Stimulated activated naive CD8-positive, alpha-beta T cell treated with anti-CD3 and anti-CD28 coated beads, Interleukin-15, amount 100 ng/mL, for 72 hours (primary cell): ENCODE data around the gene CELSR1.

Experiments used
- ATAC-seq: fragments of 150-1000 bp; cut with Tn5 transposase; 2 replicates; pipeline ENCODE4 v1.10.0; 2021; ENCODE audit warnings: mild to moderate bottlenecking, moderate library complexity
- DNase-seq, 2 donors: peaks; one replicate each; pipeline ENCODE4 v3.0.0; 2021 to 2022
- H3K27ac Mint-ChIP-seq, 2 donors: one replicate each; pipeline ENCODE4 v1.8.0; 2022; ENCODE audit warnings: mild to moderate bottlenecking in 2 of 2, mixed read lengths in 2 of 2, moderate library complexity in 2 of 2
- H3K27me3 Mint-ChIP-seq: one replicate; pipeline ENCODE4 v1.8.0; 2022; ENCODE audit warnings: mixed read lengths
- H3K4me1 Mint-ChIP-seq: one replicate; pipeline ENCODE4 v1.8.0; 2022; ENCODE audit warnings: mild to moderate bottlenecking, mixed read lengths
- H3K4me3 Mint-ChIP-seq, 2 donors: one replicate each; pipeline ENCODE4 v1.8.0; 2022; ENCODE audit warnings: mild to moderate bottlenecking in 2 of 2, mixed read lengths in 2 of 2, moderate library complexity in 1 of 2
- H3K9me3 Mint-ChIP-seq, 2 donors: one replicate each; pipeline ENCODE4 v1.8.0; 2022; ENCODE audit warnings: mixed read lengths in 2 of 2

Gene CELSR1

DNA sequence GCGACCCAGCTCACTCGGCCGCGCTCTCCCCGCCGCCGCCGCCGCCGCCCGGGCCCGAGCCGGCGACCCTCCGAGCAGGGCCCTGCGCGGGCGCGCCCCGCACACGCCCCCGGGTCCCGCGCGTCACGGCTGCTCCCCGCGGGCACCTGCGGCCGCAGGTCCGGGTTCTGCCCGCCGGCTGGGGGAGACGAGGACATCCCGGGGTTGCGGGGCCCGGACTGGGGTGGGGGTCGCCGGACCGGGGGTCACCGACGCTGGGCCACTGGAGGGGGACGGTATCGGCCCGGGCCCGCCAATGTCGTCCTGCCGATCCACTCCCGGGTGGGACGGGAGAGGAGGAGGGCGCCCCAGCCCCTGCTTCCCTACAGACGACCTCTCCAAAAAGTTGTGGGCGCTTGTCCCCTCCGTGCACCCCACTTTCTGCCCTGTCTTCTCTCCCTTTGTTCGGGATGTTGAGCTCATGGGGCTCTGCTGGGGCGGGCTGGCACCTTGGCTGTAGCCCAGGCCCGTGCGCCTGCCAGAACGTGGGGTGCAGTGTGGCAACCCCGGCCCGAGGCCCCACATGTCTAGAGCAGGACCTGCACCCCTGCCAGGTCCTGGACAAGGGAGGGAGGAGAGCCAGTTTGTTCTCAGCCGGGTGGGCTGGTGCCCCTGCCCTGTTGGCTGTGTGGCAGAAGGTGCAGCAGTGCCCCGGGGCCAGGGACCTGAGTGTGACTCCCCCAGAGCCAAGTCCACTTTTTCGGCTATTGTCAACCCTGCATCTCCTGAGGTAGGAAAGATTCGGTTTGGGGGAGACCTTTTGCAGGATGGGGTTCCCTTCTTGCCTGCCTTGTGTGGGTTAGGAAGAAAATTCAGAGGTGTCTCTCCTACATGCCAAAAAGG, 40.2 kb upstream of the CELSR1 start:
- peak overlapping the region; percentile 88 to 99 for H3K4me3 Mint-ChIP-seq
- H3K4me1 Mint-ChIP-seq = peaks cover 67% of the 10 kb centered on the region
- no peak for DNase-seq
- H3K27ac Mint-ChIP-seq = peak overlapping the region; percentile 95 to 96
- no peaks in the 10 kb centered on the region for H3K9me3 Mint-ChIP-seq
- H3K27me3 Mint-ChIP-seq = peaks cover 11% of the 10 kb centered on the region
- peak; percentile 47 for ATAC-seq

DNA sequence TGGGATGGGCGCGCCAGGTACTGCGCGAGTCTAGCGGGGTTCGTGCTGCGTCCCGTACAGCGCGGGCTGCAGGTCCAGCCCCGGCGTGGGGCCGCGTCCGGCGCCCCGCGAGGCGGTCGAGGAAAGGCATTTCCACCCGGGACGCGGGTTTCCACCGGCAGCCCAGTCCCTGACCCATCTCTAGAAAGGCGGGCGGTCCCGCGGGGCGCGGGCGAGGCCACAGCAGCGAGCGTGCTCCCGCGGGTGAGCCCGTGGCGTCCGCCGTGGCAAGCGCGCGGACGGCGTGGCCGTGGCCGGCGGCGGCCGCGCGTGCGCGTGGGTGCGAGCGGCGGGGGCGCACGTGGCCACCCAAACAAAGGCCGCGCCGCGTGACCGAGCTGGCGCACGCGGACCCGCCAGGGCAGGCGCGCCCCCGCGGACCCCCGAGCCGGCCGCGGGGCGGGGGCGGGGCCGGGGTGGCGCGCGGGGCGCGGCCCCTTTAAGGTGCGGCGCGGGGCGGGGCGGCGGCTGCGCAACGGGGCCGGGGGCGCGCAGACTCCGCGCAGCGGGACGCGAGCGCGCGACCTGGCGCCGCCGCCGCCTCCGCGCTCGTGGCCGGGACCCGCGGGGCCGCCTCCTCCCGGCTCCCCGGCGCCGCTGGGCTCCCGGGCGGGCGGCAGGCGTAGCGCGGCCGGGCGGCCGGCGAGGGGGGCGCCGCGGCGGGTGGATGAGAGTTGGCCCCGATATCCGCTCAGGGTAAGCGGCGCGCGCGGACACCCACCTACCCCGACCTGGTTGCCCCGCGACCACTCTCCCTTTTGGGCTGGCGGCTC, 39.3 kb upstream of the CELSR1 start:
- DNase-seq = peak; percentile 47 to 54
- Mint-ChIP-seq H3K9me3 (peaks cover 6 to 7% of the 10 kb centered on the region in 2 donors), H3K4me3 (peak overlapping the region; percentile 72 to 81), H3K4me1 (peaks cover 58% of the 10 kb centered on the region), H3K27me3 (peaks cover 11% of the 10 kb centered on the region), H3K27ac (no peak overlapping the region)
- ATAC-seq = peak; percentile 75

DNA sequence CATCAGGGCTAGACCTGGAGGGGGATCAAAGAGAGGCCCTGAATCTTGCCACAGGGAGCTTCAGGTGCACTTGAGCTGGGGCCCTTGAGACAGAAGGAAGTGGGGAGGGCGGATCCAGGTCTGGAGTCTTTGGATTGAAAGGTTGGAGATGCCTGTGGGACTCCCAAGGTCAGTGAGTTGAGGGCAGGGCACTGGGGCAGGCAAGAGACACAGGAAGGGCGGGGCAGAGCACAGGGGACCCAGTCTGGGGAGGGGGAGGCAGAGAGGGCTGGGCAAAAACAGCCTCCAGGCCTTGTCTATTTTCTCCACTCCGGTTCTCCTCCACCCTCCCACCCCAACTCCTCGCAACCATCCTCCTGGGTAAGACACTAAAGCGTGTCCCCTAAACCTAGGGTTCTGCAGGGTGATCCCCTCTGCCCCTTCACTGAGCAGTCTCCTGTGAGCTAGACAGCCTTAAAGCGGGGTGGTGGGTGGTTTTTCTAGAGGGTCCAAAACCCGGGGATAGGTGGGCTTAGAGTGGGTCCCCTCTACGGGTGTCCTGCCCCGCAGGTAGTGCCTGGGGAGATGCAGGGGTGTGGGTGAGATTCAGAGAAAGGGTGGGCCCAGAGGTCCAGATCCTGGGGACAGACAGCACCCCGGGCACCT, 38.6 kb upstream of the CELSR1 start:
- H3K4me3 Mint-ChIP-seq = peak overlapping the region; percentile 72 to 81
- peak overlapping the region in 1 of 2 donors; percentile 69 for H3K27ac Mint-ChIP-seq
- H3K27me3 Mint-ChIP-seq = peaks cover 11% of the 10 kb centered on the region
- ATAC-seq (peak; percentile 8), DNase-seq (no peak)
- peaks cover 12 to 14% of the 10 kb centered on the region in 2 donors for H3K9me3 Mint-ChIP-seq
- peaks cover 51% of the 10 kb centered on the region for H3K4me1 Mint-ChIP-seq

DNA sequence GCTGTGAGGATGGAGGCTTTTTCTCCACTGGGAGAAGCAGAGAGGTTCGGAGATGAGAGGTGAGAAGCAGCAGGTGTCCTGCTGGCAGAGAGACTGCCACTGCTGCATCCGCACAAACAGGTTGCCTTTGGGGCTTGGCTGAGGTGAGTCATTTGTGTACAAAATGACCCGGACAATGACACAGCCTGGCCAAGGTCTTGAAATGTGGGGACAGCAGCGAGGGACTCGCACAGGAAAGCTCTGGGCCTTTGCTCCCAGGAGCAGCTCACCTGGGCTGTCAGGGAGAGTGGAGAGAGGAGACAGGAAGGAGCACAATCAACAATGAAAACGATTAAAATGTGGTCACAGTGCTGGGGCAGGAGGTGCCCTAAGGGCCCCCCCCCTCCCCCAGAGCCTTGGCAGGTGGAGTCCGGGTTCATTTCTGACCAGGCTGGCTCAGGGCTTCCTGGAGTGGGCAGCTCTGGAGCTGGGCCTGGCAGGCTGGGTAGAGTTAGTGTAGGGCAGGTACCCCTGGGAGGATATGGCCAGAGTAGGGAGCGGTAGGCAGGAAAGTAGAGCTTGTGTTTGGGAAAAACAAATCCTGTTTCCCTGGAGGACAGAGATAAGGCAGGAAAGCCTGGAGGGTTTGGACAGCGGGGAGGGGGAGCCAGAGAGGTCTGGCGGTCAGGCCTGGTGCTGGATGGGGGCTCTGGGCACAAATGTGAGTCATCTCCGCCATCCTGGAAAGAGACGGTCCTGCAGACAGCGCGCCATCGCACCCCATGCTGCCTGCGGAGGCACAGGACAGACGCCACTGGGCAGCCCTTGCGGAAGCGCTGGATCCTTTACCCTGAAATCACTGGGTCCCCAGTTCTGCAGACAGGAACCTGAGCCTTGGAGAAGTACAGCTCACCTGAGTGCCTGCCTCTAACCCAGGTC, 37.8 kb upstream of the CELSR1 start:
- no peak for DNase-seq
- no peak for ATAC-seq
- Mint-ChIP-seq H3K4me3 (peak overlapping the region; percentile 72 to 81), H3K27ac (no peak overlapping the region), H3K9me3 (peaks cover 12 to 17% of the 10 kb centered on the region in 2 donors), H3K27me3 (peaks cover 11% of the 10 kb centered on the region), H3K4me1 (peaks cover 46% of the 10 kb centered on the region)

DNA sequence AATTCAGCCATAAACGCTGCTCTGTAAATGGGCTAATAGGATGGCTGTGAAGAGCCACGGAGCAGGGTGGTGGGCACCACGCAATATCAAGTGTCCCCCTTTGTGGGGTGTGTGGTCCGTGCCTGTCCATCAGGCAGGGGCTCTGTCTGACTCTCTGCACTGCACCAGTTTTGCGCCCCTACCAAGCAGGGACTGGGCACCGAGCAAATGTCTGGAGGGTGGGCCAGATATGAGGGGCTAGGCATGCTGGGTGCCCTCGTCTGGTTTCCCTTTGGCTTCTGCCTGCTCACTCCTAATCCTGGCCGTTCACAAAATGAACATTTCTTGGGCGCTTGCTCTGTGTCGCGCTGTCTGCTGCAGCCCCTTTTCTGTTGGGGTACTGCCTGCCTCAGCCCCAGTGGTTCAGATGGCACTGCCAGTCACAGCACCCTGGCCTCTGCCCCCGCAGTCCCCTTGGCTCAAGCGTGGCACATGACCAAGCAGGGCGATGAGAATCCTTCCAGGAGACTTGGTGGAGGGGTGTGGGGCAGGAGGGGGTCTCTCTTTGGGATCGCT, 37.1 kb upstream of the CELSR1 start:
- H3K27ac Mint-ChIP-seq = no peak overlapping the region
- no peak overlapping the region for H3K4me3 Mint-ChIP-seq

DNA sequence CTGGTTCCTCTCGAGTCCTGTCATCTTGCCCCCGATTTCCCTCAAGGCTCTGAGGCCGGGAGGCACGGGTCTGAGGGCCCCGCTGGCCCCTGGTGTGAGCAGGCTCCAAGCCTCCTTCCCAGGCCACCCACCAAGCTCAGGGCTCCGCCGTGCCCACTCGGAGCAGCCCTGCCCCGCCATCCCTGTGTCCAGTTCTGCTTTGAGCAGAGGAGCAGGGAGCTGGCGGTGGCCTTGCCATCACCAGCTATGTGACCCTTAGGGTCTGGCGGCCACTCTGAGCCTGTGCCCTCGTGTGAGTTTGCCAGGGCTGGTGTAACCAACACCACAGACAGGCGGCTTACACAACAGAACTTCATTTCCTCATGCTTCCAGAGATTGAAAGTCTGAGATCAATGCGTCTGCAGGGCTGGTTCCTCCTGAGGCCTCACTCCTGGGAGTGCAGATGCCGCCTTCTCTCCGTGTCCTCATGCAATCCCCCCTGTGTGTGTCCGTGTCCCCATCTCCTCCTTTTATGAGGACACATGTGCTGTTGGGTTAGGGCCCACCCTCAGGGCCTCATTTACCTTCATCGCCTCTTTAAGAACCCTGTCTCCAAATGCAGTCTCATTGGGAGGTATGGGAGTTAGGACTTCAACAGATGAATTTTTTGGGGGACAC, 36.5 kb upstream of the CELSR1 start:
- no peak overlapping the region for H3K27ac Mint-ChIP-seq
- ATAC-seq = no peak
- H3K4me1 Mint-ChIP-seq = peaks cover 34% of the 10 kb centered on the region
- H3K27me3 Mint-ChIP-seq = peaks cover 11% of the 10 kb centered on the region
- peaks cover 12 to 17% of the 10 kb centered on the region in 2 donors for H3K9me3 Mint-ChIP-seq
- H3K4me3 Mint-ChIP-seq = no peak overlapping the region
- DNase-seq = no peak

More for the DNA sequence above, 37.1 kb upstream of the CELSR1 start:
- Mint-ChIP-seq H3K27me3 (peaks cover 11% of the 10 kb centered on the region), H3K4me1 (peaks cover 38% of the 10 kb centered on the region), H3K9me3 (peaks cover 12 to 17% of the 10 kb centered on the region in 2 donors)
- DNase-seq (no peak), ATAC-seq (no peak)

DNA sequence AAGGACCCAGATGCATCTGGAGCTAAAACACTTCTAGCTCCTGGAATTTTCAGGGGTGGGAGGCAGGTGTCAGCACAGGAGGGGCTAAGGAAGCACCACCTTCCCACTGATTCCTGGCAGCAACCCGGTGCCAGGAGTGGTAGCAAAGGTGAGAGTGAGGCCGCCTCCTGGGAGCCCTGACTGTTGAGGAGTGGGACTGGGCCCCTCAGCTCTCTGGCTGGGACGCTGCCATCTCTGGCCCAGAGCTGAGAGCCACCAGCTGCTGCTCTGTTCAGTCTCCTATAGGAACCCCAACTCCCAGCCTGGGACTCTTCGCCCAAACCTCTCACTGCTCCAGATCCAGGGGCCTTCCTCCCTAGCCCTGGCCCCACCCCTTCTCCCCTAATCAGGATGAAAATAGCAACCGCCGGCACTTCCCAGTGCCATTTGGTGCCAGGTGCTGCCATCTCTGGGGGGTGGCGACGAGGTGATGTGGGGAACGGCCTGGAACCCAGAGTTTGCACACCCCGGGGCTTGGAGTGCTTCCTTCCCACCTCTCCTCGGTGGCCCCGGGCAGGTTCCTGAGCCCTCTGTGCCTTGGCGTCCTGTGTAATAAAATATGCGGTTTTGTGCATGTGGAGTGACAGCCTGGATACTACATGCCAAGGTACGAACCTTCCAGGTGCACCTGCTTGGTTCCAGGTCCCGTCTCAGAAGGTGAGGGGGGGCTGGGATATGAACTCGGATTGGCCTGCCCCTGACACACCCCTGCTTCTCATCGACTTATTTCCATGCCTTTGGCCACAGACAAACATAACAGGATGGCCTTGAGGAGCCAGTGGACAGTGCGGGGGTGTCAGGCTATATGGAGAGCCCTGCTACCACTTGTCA, 35.7 kb upstream of the CELSR1 start:
- no peak overlapping the region for H3K27ac Mint-ChIP-seq
- DNase-seq = no peak
- peaks cover 11% of the 10 kb centered on the region for H3K27me3 Mint-ChIP-seq
- H3K4me3 Mint-ChIP-seq = no peak overlapping the region
- no peak for ATAC-seq
- peaks cover 34% of the 10 kb centered on the region for H3K4me1 Mint-ChIP-seq
- H3K9me3 Mint-ChIP-seq = peaks cover 13 to 20% of the 10 kb centered on the region in 2 donors

DNA sequence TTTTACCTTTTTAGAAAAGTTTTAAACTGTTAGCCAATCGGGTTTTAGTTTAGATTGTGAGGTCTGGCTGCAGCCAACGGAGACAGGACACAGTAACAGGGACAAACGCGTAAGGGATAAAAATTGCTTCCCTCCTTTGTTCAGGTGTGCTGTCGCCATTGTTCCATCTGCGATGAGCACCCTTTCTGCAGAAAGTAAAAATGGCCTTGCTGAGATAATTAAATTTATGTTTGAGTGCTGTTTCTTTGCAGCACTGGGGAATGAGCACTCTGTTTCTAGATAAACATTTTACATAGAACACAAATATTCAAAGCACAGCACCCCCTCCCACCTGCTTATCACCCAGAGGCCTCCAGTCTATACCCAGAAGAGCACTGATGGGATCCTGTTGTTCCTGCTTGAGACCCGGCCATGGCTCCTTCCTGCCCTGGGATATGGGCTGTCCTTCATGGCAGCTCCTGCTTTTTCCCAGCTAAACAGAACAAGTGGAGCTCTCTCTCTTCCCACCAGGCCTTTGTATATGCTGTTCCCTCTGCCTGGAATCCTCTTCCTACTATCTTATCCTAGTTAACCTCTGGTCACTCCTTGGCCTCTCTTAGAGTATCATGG, 34.3 kb upstream of the CELSR1 start:
- Mint-ChIP-seq H3K27ac (no peak overlapping the region), H3K9me3 (peaks cover 23 to 28% of the 10 kb centered on the region in 2 donors), H3K4me3 (no peak overlapping the region), H3K27me3 (peaks cover 11% of the 10 kb centered on the region), H3K4me1 (peaks cover 29% of the 10 kb centered on the region)
- ATAC-seq = no peak
- DNase-seq = no peak

DNA sequence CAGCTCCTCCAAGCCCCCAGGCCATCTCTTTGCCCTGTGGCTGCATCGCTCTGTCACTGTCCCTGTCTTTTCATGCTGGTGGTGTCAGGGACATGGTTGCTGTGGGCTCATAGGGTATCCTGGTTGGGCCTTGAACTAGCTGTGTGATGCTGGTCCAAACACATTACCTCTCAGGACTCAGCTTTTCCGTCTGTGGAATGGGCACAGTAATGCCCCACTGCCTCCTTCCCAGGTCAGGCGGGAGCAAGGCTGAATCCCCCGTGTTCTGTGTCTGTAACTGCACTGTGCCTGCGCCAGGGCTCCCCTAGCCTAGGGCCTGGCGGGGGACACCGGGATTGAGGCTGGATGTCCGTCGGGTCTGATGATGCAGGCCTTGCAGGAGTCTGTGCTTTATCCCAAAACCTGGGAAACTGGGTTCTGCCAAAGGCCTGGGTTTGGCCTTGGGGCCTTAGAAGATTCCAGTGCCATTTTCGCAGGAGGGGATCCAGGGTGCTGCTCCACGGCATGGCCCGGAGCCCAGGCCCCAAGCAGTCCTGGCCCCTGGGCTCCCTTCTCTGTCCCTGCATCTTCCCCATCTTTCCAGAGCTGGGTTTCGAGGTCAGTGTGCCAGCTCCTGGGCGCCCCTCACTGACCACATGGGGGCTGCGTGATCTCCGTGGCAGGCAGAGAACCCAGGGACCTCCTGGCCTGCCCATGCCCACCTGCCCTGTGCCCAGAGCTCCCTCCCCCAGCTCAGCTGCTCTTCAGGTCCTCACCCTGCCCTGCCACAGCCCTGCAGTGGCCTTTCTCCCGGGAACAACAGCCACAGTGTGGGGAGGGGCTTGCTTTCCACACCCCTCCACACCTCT, 32.7 kb upstream of the CELSR1 start:
- Mint-ChIP-seq H3K4me3 (no peak overlapping the region), H3K27me3 (no peaks in the 10 kb centered on the region), H3K27ac (no peak overlapping the region), H3K9me3 (peaks cover 23 to 28% of the 10 kb centered on the region in 2 donors), H3K4me1 (peaks cover 14% of the 10 kb centered on the region)
- ATAC-seq (no peak), DNase-seq (no peak)

DNA sequence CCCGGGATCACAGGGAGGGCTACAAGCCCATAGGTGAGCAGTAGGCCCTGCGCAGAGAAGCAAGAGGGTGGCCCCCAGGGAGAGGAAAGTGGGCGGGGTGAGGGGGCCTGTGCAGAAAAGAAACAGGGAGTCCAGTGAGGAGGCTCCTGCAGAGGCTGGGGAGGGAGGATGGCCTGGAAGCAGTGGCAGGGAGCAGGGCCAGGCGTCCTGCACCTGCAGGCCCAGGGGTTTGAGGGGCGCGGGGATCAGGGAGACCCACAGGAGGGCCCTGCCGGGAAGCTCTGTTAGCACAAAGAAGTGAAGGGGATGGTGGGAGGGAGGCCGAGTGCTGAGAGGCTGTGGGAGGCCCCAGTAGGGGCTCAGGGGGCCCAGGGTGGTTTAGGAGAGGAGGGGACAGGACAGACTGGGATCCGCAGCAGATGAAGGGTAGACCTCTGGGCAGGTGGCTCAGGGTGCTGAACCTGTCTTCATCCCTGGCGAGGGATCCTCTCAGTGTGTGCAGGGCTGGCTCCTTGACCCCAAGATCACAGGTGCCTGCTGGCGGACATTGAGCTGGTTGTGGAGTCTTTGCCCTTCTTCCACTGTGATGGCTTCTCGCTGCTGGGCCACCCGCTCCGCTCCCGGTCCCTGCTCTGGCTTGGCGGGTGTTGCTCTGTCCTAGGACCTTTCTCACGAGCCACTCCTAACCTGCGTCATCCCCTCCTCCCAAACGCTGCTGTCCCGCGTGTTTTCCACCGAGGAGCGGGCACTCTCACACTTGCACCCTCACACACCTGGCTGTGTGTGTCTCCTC, 31.8 kb upstream of the CELSR1 start:
- Mint-ChIP-seq H3K27me3 (no peaks in the 10 kb centered on the region), H3K4me1 (peaks cover 11% of the 10 kb centered on the region), H3K9me3 (peaks cover 23 to 28% of the 10 kb centered on the region in 2 donors), H3K27ac (no peak overlapping the region), H3K4me3 (no peak overlapping the region)
- ATAC-seq = no peak
- DNase-seq = no peak

DNA sequence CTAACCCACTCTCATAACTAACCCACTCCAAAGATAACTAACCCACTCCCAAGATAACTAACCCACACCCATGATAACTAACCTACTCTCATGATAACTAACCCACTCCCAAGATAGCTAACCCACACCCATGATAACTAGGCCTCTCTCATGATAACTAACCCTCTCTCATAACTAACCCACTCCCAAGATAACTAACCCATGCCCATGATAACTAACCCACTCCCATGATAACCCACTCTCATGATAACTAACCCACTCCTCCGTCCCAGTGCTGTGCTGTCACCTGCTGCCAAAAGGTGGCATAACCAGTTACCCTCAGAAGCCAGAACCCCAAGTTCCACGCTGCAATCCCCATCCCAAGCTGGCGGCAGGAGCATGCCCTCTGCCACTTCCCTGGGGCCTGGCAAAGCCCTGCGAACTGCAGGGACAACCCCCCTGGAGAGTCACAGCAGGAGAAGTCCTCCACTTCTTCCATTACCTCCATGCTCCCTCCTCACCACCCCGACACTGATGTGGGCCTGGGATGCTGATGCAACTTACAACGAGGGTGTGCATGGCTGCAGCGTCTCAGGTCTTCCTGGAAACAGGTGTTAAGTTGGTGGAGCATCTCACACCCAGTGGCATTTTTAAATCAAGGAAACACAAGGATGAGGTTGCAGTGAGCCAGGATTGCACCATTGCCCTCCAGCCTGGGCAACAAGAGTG, 30.8 kb upstream of the CELSR1 start:
- Mint-ChIP-seq H3K27me3 (no peaks in the 10 kb centered on the region), H3K4me3 (no peak overlapping the region), H3K27ac (peak overlapping the region; percentile 16 to 36), H3K4me1 (peaks cover 21% of the 10 kb centered on the region), H3K9me3 (peaks cover 23 to 28% of the 10 kb centered on the region in 2 donors)
- no peak for DNase-seq
- ATAC-seq = no peak
